ENCODE data around the gene EXOSC9. TPM values are rescaled to one million over a fixed set of nuclear protein-coding genes. Genes with fewer than 3 reads are reported as not detected.

EXOSC9 gene
- total and polyA plus RNA-seq, 2 donors from 2014 or later = 17.6 to 19.9 TPM

GRCh38 chr4:121791481-121791880, 9.6 kb upstream of the EXOSC9 start:
- no peaks in the 10 kb centered on the region for H3K36me3 ChIP-seq (ENCODE audit: control insufficient read depth in 2 of 3, insufficient read depth in 3 of 3, low read length in 3 of 3)
- no peak overlapping the region for H3K4me3 ChIP-seq (ENCODE audit: low read length in 3 of 3)
- H3K9me3 ChIP-seq (ENCODE audit: control insufficient read depth in 2 of 3, insufficient read depth in 1 of 3, low read length in 3 of 3) = no peaks in the 10 kb centered on the region
- H3K27ac ChIP-seq (ENCODE audit: low read depth in 2 of 2, low read length in 2 of 2) = no peak overlapping the region
- no peak overlapping the region for H3K9ac ChIP-seq (ENCODE audit: low read length in 3 of 3)
- no peak for TF ChIP-seq CTCF (IDR thresholded peaks at IDR 0.05; ENCODE audit: borderline replicate concordance, extremely low read depth, insufficient read depth)
- no peaks in the 10 kb centered on the region for H3K27me3 ChIP-seq (ENCODE audit: control insufficient read depth, insufficient read depth, low read length)
- FAIRE-seq (no peak), DNase-seq (no peak)
- H3K4me1 ChIP-seq (ENCODE audit: control insufficient read depth in 2 of 3, insufficient read depth in 2 of 3, low read depth in 1 of 3, low read length in 3 of 3) = no peaks in the 10 kb centered on the region
- intact Hi-C loops (cut with DNase I) = no loop called here

GRCh38 chr4:121792966-121793365, 8.2 kb upstream of the EXOSC9 start:
- intact Hi-C loops (cut with DNase I) = no loop called here
- no peak for TF ChIP-seq CTCF (IDR thresholded peaks at IDR 0.05; ENCODE audit: borderline replicate concordance, extremely low read depth, insufficient read depth)
- DNase-seq = no peak
- H3K27me3 ChIP-seq (ENCODE audit: control insufficient read depth, insufficient read depth, low read length) = no peaks in the 10 kb centered on the region
- no peak overlapping the region for H3K9ac ChIP-seq (ENCODE audit: low read length in 3 of 3)
- H3K9me3 ChIP-seq (ENCODE audit: control insufficient read depth in 2 of 3, insufficient read depth in 1 of 3, low read length in 3 of 3) = no peaks in the 10 kb centered on the region
- H3K27ac ChIP-seq (ENCODE audit: low read depth in 2 of 2, low read length in 2 of 2) = no peak overlapping the region
- no peak for FAIRE-seq
- H3K36me3 ChIP-seq (ENCODE audit: control insufficient read depth in 2 of 3, insufficient read depth in 3 of 3, low read length in 3 of 3) = no peaks in the 10 kb centered on the region
- H3K4me3 ChIP-seq (ENCODE audit: low read length in 3 of 3) = no peak overlapping the region
- H3K4me1 ChIP-seq (ENCODE audit: control insufficient read depth in 2 of 3, insufficient read depth in 2 of 3, low read depth in 1 of 3, low read length in 3 of 3) = no peaks in the 10 kb centered on the region

GRCh38 chr4:121794505-121795188, 6.5 kb upstream of the EXOSC9 start:
- intact Hi-C loops (cut with DNase I) = no loop called here
- Histone ChIP-seq H3K27me3 (ENCODE audit: control insufficient read depth, insufficient read depth, low read length) (no peaks in the 10 kb centered on the region), H3K4me3 (ENCODE audit: low read length in 3 of 3) (no peak overlapping the region), H3K4me1 (ENCODE audit: control insufficient read depth in 2 of 3, insufficient read depth in 2 of 3, low read depth in 1 of 3, low read length in 3 of 3) (no peaks in the 10 kb centered on the region), H3K9ac (ENCODE audit: low read length in 3 of 3) (no peak overlapping the region), H3K36me3 (ENCODE audit: control insufficient read depth in 2 of 3, insufficient read depth in 3 of 3, low read length in 3 of 3) (no peaks in the 10 kb centered on the region), H3K27ac (ENCODE audit: low read depth in 2 of 2, low read length in 2 of 2) (no peak overlapping the region), H3K9me3 (ENCODE audit: control insufficient read depth in 2 of 3, insufficient read depth in 1 of 3, low read length in 3 of 3) (no peaks in the 10 kb centered on the region)
- TF ChIP-seq CTCF (IDR thresholded peaks at IDR 0.05; ENCODE audit: borderline replicate concordance, extremely low read depth, insufficient read depth) = no peak
- FAIRE-seq (no peak), DNase-seq (no peak)

- FAIRE-seq = no peak
These were observed 4.8 kb upstream of the EXOSC9 start for GRCh38 chr4:121796283-121796682.

More at GRCh38 chr4:121796283-121796682, 4.8 kb upstream of the EXOSC9 start:
- intact Hi-C loops (cut with DNase I) = no loop called here
- no peak overlapping the region for H3K4me3 ChIP-seq (ENCODE audit: low read length in 3 of 3)
- H3K4me1 ChIP-seq (ENCODE audit: control insufficient read depth in 2 of 3, insufficient read depth in 2 of 3, low read depth in 1 of 3, low read length in 3 of 3) = no peaks in the 10 kb centered on the region
- no peaks in the 10 kb centered on the region for H3K9me3 ChIP-seq (ENCODE audit: control insufficient read depth in 2 of 3, insufficient read depth in 1 of 3, low read length in 3 of 3)
- H3K36me3 ChIP-seq (ENCODE audit: control insufficient read depth in 2 of 3, insufficient read depth in 3 of 3, low read length in 3 of 3) = no peaks in the 10 kb centered on the region
- no peak overlapping the region for H3K27ac ChIP-seq (ENCODE audit: low read depth in 2 of 2, low read length in 2 of 2)
- TF ChIP-seq CTCF (IDR thresholded peaks at IDR 0.05; ENCODE audit: borderline replicate concordance, extremely low read depth, insufficient read depth) = no peak
- H3K9ac ChIP-seq (ENCODE audit: low read length in 3 of 3) = no peak overlapping the region
- no peaks in the 10 kb centered on the region for H3K27me3 ChIP-seq (ENCODE audit: control insufficient read depth, insufficient read depth, low read length)
- no peak for DNase-seq
